HepG2 (cell line): ENCODE data around the gene FRMD3.

ENCODE experiments used
- CBX5 ChIP-seq: sonication (generic); formaldehyde crosslinking; IDR thresholded peaks from 2 replicates; pipeline ENCODE4 v1.4.0; 2020; ENCODE audit warnings: missing genetic modification reagents, borderline replicate concordance
- CTCF ChIP-seq: sonication (generic); formaldehyde crosslinking; IDR thresholded peaks from 2 replicates; pipeline ENCODE4 v1.5.0; 2020; ENCODE audit warnings: mild to moderate bottlenecking, missing genetic modification reagents, moderate library complexity
- E2F1 ChIP-seq: sonication (generic); formaldehyde crosslinking; IDR thresholded peaks from 2 replicates; pipeline ENCODE4 v1.5.0; 2020; ENCODE audit warnings: missing genetic modification reagents
- FOXJ3 ChIP-seq: sonication (generic); formaldehyde crosslinking; IDR thresholded peaks from 2 replicates; pipeline ENCODE4 v1.4.0; 2020; ENCODE audit warnings: missing genetic modification reagents, mild to moderate bottlenecking, borderline replicate concordance
- NFAT5 ChIP-seq: sonication (generic); formaldehyde crosslinking; IDR thresholded peaks from 2 replicates; pipeline ENCODE4 v1.4.0; 2020; ENCODE audit warnings: missing genetic modification reagents
- PRDM4 ChIP-seq: sonication (generic); formaldehyde crosslinking; IDR thresholded peaks from 2 replicates; pipeline ENCODE4 v1.9.0; 2021; ENCODE audit warnings: missing genetic modification reagents, borderline replicate concordance
- RELA ChIP-seq: sonication (generic); formaldehyde crosslinking; IDR thresholded peaks from 2 replicates; pipeline ENCODE4 v1.4.0; 2020; ENCODE audit warnings: missing genetic modification reagents
- ZFP1 ChIP-seq: IDR thresholded peaks from 2 replicates; pipeline ENCODE4 v1.6.1; 2016
- ZNF704 ChIP-seq: sonication (generic); formaldehyde crosslinking; IDR thresholded peaks from 2 replicates; pipeline ENCODE4 v1.8.1; 2023; ENCODE audit warnings: mild to moderate bottlenecking, inconsistent platforms, moderate library complexity, missing genetic modification reagents, borderline replicate concordance

GRCh38 chr9:83458530-83458929 lies 79.7 kb downstream of the FRMD3 start:
- TF ChIP-seq CBX5: no peak
- no peak for TF ChIP-seq NFAT5
- no peak for TF ChIP-seq PRDM4 (CRISPR knock-in tag)
- TF ChIP-seq CTCF (CRISPR knock-in tag): no peak
- TF ChIP-seq FOXJ3 (CRISPR knock-in tag): no peak
- no peak for TF ChIP-seq ZFP1 (CRISPR knock-in tag)
- no peak for TF ChIP-seq RELA
- TF ChIP-seq ZNF704 (CRISPR knock-in tag): no peak
- TF ChIP-seq E2F1 (CRISPR knock-in tag): no peak
